GM18505 (cell line): ENCODE data around the gene PSMC5.
A peak's percentile ranks its signal among the peaks of the same experiment; 100 is the strongest.

Source experiments
- ATAC-seq: cut with Tn5 transposase; IDR thresholded peaks from one replicate; pipeline ENCODE4 v1.9.1; 2021; ENCODE audit not compliant: unreplicated experiment
- POLR2A ChIP-seq: IDR thresholded peaks from 4 replicates; pipeline ENCODE4 v1.6.1; 2011; ENCODE audit warnings: borderline replicate concordance; ENCODE audit not compliant: insufficient read depth, insufficient read length; ENCODE audit errors: extremely low read depth

Gene PSMC5

DNA sequence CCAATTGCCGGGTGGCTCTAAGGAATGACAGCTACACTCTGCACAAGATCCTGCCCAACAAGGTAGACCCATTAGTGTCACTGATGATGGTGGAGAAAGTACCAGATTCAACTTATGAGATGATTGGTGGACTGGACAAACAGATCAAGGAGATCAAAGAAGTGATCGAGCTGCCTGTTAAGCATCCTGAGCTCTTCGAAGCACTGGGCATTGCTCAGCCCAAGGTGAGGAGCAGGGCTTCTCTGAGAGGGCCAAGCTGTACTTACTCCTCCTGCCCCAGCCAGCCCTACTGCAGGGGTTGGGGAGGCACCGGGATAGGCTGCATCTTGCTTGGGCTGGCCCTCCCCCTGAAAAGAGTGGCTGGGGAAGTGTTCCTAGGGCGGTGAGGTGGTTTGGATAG lies 3.0 kb downstream of the PSMC5 start:
- TF ChIP-seq POLR2A, result no peak
- no peak for ATAC-seq

DNA sequence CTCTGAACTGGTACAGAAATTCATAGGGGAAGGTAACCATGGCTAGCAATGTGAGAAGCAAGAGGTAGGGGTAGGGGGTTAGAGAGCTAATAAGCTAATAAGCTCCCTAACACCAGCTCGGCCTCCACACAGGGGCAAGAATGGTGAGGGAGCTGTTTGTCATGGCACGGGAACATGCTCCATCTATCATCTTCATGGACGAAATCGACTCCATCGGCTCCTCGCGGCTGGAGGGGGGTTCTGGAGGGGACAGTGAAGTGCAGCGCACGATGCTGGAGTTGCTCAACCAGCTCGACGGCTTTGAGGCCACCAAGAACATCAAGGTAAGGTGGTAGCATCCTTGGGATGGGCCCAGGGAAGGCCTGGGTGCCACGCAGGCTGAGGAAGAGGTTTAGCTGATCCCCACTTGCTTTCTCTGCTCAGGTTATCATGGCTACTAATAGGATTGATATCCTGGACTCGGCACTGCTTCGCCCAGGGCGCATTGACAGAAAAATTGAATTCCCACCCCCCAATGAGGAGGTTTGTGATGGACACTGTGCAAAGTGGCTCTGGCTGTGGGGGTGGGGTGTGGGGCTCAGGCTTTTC lies 3.8 kb downstream of the PSMC5 start:
- no peak for ATAC-seq
- no peak for TF ChIP-seq POLR2A

DNA sequence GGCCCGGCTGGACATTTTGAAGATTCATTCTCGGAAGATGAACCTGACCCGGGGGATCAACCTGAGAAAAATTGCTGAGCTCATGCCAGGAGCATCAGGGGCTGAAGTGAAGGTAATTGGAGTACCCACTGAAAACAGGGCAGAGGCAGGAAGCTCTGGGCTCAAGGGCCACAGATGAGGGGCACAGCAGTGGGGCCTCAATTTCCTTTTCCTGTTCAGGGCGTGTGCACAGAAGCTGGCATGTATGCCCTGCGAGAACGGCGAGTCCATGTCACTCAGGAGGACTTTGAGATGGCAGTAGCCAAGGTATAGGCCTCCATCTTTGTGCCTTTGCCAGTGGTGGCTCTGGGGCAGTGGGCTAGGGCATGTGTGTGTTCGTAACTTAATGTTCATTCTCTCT lies 4.3 kb downstream of the PSMC5 start:
- ATAC-seq, result no peak

DNA sequence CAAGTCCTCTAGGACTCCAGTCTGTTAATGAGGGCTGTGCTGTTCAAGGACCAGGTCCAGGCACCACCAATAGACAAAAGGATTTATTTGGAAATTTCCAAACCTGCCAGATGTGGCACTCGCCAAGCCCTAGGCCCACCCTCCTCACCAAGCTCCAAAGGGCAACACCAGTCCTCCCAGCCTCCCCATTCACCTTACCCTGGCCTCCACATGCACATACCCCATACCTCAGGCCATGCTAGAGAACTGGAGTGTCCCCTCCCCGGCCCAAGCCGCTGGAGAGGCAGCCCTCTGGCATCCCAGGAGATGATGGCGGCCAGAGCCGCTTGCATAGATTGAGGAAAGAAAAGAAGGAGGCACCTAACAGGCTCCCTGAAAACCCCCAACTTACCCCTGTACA lies 4.8 kb downstream of the PSMC5 start:
- ATAC-seq, result no peak
- TF ChIP-seq POLR2A, result no peak

More for the DNA sequence above, 4.3 kb downstream of the PSMC5 start:
- TF ChIP-seq POLR2A, result no peak

DNA sequence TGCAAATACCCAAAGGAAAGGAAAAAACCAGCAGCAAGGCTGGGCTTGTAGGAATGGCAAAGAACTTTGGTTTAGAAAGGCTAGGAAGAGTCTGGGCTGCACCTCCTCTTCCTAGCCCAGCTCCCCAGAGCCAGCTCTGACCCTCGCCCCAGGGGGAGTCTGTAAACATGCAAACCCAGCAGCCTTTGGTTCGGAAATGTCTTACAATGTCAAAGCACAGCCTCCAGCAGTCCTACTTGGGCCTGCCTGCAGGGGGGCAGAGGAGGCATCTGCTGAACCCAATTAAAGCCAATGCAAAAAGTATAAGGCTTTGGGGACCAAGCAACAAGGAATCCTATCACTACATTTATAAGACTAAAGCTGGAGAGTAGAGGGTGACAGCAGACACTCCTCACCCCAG lies 5.2 kb downstream of the PSMC5 start:
- no peak for TF ChIP-seq POLR2A
- no peak for ATAC-seq

DNA sequence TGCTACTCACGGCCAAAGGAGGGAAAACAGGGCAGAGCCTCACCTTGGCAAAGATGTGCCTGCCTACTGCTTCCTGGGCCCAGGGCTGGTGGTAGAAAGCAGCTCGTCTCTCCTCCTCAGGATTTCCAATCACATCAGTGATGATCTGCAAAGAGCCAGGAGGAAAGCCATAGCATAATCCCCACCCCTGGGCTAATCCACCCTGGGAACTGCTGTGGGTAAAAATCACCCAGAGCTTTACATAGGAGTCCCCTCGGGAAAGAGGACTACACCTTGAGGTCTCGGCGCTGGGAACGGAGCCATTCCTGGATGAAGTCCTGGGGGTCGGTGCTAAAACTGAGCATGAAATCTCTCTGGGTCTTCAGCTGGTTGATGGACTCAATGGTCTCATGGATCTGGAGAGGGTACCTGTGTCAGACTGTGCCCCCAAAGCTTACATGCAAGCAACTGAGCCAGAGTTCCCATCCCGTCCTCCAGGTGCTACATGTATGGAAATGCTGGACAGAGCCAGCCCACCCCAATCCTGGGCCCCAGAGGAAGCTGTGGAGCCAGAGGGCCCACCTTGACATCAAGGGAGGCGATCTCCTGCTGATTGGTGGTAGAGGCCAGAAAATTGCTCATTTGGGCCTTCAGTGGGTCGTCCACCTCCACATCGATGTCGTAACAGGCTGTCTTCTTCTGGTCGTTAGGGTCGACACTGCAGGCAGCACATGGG lies 6.0 kb downstream of the PSMC5 start:
- TF ChIP-seq POLR2A, result no peak

DNA sequence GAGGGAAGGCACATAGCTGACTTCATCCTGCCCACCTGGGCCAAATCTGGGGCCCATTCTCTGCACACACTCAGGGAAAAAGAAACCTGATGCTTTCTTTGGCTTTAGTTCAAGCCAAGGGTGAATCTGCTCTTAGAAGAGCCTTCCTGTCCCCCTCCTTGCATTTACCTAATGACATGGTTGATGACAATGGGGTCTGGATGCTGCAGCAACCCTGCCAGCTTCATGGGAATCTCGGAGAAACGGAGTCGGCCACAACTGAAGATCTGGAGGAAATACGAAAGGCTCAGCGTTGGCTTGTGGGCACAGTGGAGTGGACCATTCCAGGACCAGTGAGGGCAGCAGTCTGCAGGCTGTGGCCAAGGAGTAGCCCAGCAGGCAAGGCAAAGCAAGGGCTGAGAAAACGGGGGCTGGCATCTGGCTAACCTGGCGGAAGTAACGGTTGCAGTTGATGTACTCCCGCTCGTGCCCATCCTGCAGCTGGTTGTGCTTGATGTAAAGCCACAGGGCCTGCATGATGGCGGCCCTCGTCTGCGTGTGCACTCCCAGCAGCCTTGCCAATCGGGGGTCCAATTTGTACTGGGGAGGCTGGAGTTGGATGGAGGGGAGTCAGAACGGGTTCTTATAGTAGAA lies 6.6 kb downstream of the PSMC5 start:
- ATAC-seq, result no peak
- peak; percentile 31 for TF ChIP-seq POLR2A

More for the DNA sequence above, 6.0 kb downstream of the PSMC5 start:
- ATAC-seq, result no peak

DNA sequence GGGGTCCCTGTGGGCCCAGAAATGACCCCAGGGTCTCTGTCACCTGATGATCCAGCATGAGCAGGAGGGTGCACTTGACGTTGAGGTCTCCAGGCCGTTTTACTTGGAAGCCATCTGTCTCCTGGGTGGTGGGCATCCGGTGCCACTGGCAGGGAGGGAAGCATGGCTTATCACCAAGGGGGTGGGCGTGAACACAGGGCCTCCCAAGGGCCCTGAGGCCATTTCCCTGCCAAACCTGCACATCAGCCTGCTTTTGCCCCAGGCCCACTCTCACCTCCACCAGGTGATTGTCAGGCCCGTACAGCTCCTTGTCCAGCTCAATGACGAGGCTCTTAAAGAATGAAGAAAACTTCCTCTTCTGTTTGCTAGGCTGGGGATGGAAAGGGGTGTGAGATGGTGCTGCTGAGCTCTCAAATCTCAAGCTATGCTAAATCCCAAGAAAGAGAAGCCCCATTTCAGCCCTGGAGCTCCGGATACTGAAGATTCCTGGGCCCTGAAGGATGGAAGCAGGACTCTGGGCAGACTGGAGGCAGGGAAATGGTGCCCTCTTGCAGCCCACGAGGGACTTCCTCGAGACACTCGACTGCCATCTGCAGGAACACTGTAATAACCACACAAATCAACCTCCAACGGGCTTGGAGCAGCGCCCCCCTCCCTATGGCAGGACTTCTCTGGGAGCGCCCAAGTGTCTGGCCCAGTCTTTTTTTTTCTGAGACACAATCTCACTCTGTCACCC lies 7.4 kb downstream of the PSMC5 start:
- no peak for ATAC-seq
- no peak for TF ChIP-seq POLR2A

DNA sequence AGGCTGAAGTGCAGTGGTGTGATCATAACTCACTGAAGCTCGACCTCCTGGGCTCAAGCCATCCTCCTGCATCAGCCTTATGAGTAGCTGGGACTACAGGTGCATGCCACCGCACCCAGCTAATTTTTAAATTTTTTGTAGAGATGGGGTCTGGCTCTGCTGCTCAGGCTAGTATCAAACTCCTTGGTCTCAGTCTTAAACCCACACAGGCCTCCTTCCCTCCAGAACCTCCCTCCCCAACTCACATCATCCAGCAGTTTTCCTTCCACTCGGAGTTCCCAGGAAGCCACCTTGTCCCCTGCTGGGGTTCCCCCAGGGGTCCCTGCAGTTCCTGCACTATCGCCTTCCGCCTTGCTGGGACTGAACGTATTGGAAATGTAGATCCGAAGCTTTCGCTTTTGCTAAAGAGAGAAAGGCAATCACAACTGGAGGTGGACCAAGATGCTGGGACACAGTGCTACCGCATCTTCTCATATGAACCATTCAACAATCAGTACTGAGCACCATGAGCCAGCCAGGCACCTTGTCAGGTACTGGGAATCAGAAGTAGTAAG lies 8.0 kb downstream of the PSMC5 start:
- no peak for ATAC-seq

DNA sequence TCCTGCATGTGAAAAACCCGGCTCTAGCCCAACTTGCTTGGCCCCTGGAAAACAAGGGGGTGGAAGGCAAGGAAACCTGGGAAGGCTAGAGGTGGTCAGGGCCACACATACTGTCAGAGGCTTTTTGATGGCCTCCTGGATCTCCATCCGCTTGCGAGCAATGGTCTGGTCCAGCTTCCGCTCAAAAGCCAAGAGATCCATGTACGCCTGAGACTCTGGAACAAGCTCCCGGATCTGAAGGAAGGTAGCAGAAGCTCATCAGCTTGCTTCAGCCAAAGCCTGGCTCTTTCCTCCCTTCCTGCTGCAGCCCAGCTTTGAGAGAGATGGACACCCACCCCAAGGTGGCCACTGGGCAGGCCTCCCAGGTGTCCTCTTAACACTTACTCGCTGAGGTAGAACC lies 9.6 kb downstream of the PSMC5 start:
- no peak for ATAC-seq
- no peak for TF ChIP-seq POLR2A

More for the DNA sequence above, 8.0 kb downstream of the PSMC5 start:
- TF ChIP-seq POLR2A, result no peak

DNA sequence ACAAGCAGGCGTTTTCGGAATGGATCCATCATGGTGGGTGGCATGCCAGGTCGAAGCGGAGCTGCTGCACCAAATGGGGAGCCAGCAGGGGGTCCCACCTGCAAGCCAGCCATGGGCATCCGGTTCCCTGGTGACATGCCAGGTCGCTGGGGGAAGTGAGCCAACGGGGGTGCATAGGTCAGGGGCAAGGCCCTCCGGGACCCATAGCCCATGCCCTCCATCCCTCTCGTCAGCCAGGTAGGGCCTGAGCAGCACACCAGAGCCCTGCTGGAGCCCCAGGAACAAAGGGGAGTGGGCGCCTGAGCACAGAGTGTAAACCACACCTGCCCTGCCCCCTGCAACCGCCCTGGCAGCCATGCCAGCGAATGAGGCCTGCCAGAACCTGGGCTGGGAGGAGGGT lies 10.2 kb downstream of the PSMC5 start:
- TF ChIP-seq POLR2A, result no peak
- no peak for ATAC-seq

DNA sequence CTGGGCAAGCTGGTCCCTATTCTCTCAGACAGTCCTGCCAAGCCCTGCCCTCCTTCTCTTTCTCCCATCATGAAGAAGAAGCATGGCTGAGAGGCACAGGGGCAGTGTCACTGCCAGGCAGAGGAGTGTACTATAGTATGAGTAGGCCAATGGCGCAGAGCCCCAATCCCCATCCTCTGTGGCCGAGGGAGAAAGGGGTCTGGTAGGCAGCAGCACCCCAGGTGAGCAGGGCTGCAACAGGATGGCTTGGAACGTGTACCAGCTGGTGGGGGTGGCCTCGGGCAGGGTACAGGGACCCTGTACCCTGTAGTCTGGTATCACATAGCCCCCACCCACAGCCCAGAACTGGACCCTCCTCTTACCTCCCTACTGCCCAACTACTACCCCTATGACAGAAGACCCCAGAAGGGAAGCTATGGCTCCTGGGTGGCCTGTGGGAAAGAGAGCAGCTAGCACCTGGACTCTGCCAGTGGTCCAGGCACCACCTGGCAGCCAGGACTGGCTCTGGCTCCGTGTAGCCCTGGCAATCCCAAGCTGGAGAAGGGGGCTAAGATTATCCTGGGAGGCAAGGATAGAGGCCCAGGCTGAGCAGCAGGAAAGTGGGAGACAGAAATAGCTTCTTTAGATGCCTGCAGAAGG lies 10.8 kb downstream of the PSMC5 start:
- no peak for ATAC-seq
- TF ChIP-seq POLR2A, result no peak
